ENCODE data around the gene ORC4.

DNA sequence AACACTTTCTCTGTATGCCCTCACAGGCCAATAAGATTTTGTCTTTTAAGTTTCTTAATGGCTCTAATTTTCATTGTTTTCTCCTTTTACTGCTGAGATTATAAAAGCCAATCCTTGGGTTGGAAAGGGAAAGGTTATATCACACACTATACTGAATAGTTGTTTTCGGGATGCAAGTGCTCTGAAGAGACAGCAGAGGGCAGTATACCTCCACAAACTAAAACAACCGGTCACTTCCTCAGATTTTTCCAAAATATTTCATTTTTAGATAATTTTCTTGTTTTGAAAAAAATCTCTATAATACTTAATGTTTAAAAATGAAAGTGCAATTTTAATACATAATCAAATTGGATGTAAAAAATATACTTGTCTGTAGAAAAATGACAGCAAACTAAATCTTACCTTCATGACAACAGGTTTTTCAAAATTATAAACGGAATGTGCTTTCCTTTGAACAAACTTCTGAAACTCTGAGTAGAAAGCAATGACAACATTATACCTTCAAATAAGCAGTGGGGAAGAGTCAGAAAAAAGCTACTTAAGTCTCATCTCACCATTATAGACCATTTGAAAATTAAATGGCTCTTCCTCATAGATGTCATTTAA is 82.7 kb downstream of the ORC4 start:
- TF ChIP-seq, protein P1, sequence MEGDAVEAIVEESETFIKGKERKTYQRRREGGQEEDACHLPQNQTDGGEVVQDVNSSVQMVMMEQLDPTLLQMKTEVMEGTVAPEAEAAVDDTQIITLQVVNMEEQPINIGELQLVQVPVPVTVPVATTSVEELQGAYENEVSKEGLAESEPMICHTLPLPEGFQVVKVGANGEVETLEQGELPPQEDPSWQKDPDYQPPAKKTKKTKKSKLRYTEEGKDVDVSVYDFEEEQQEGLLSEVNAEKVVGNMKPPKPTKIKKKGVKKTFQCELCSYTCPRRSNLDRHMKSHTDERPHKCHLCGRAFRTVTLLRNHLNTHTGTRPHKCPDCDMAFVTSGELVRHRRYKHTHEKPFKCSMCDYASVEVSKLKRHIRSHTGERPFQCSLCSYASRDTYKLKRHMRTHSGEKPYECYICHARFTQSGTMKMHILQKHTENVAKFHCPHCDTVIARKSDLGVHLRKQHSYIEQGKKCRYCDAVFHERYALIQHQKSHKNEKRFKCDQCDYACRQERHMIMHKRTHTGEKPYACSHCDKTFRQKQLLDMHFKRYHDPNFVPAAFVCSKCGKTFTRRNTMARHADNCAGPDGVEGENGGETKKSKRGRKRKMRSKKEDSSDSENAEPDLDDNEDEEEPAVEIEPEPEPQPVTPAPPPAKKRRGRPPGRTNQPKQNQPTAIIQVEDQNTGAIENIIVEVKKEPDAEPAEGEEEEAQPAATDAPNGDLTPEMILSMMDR (IDR thresholded peaks at IDR 0.05) = peak; percentile 87 to 90 (median 87)
- TF ChIP-seq POLR2A (IDR thresholded peaks at IDR 0.05; ENCODE audit: low read depth) (no peak), EP300 (IDR thresholded peaks at IDR 0.05) (no peak), POLR2AphosphoS5 (IDR thresholded peaks at IDR 0.05) (no peak)
